Measurements from ENCODE around the gene MCUB. TPM values are rescaled to one million over a fixed set of nuclear protein-coding genes. Genes with fewer than 3 reads are reported as not detected.
A peak's percentile ranks its signal among the peaks of the same experiment; 100 is the strongest.

The MCUB gene
- total and polyA plus RNA-seq, 2 of the 13 experiments (the other 11 are each of a cell fraction or from before 2014, with no cell fraction given), result 0.95 to 2.2 TPM

DNA sequence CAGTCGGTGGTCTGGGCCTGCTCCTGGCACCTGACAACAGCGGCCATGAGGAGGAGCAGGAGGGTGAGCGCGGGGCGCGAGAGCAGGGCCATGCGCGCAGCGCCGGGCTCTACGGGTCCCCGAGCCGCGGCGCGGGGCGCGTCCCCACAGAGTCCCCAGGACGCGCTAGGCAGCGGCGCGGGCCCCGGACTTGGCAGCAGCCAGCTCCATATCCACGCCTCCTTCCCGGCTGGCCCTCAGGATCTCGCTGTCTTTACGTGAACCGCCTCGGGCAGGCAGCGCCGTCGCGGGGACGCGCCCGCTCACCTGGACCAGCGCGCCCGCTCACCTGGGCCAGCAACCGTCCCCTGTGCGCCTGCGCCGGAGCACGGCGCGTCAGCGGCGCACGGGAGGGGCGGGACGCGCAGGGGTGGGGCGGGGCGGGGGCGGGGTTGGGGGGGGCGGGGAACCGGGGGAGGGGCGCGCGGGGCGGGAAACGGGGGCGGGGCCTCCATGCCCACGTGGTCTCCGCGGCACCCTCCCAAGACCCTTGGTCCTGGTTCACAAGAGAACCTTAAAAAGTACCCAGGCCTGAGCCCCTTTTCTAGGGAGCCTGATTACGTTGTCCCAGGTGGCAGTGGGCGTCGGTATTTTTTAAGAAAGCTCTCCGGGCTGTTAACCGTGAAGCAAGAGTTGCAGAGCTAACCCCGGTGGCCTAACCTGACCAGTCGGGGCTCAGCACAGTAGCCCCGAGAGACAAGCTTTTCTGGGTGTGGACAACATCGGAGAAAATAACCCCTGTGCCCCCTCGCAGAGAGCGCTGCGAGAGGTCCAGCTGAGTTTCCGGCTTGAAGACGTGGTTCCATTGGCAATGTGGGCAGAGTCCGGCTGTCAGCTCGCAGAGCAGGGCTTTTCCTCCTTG, 169.9 kb downstream of the MCUB start, which contains the start of gene PLA2G12A (continued):
- TF ChIP-seq ZNF232 (CRISPR knock-in tag; IDR thresholded peaks at IDR 0.05; ENCODE audit: borderline replicate concordance), result 0 out of 2 replicates have a peak, but pooled peaks have one; percentile 71
- no peak for TF ChIP-seq ZNF329 (CRISPR knock-in tag; IDR thresholded peaks at IDR 0.05; ENCODE audit: low read depth)
- no peak for TF ChIP-seq ZNF713 (CRISPR knock-in tag; IDR thresholded peaks at IDR 0.05)
- no peak for TF ChIP-seq MBNL3 (CRISPR knock-in tag; conservative IDR thresholded peaks at IDR 0.05)
- TF ChIP-seq ARNT2 (CRISPR knock-in tag; IDR thresholded peaks at IDR 0.05; ENCODE audit: low read depth), result no peak
- peak; percentile 89 for TF ChIP-seq ZNF607 (CRISPR knock-in tag; IDR thresholded peaks at IDR 0.05; ENCODE audit: borderline replicate concordance)
- no peak for TF ChIP-seq RFX5 (IDR thresholded peaks at IDR 0.05; ENCODE audit: low read depth, low read length)
- TF ChIP-seq ZNF703 (CRISPR knock-in tag; IDR thresholded peaks at IDR 0.05; ENCODE audit: borderline replicate concordance), result no peak
- no peak for TF ChIP-seq ZBTB8A (CRISPR knock-in tag; IDR thresholded peaks at IDR 0.05; ENCODE audit: borderline replicate concordance, low read depth)
- peak; percentile 92 for TF ChIP-seq TMF1 (CRISPR knock-in tag; IDR thresholded peaks at IDR 0.05; ENCODE audit: low read depth)
- no peak for TF ChIP-seq ZNF282 (IDR thresholded peaks at IDR 0.05; ENCODE audit: partially characterized antibody)
- TF ChIP-seq TRAFD1 (CRISPR knock-in tag; IDR thresholded peaks at IDR 0.05; ENCODE audit: borderline replicate concordance), result no peak
- 0 out of 2 replicates have a peak, but pooled peaks have one; percentile 34 for TF ChIP-seq SMYD3 (CRISPR knock-in tag; IDR thresholded peaks at IDR 0.05)
- TF ChIP-seq, protein P1, sequence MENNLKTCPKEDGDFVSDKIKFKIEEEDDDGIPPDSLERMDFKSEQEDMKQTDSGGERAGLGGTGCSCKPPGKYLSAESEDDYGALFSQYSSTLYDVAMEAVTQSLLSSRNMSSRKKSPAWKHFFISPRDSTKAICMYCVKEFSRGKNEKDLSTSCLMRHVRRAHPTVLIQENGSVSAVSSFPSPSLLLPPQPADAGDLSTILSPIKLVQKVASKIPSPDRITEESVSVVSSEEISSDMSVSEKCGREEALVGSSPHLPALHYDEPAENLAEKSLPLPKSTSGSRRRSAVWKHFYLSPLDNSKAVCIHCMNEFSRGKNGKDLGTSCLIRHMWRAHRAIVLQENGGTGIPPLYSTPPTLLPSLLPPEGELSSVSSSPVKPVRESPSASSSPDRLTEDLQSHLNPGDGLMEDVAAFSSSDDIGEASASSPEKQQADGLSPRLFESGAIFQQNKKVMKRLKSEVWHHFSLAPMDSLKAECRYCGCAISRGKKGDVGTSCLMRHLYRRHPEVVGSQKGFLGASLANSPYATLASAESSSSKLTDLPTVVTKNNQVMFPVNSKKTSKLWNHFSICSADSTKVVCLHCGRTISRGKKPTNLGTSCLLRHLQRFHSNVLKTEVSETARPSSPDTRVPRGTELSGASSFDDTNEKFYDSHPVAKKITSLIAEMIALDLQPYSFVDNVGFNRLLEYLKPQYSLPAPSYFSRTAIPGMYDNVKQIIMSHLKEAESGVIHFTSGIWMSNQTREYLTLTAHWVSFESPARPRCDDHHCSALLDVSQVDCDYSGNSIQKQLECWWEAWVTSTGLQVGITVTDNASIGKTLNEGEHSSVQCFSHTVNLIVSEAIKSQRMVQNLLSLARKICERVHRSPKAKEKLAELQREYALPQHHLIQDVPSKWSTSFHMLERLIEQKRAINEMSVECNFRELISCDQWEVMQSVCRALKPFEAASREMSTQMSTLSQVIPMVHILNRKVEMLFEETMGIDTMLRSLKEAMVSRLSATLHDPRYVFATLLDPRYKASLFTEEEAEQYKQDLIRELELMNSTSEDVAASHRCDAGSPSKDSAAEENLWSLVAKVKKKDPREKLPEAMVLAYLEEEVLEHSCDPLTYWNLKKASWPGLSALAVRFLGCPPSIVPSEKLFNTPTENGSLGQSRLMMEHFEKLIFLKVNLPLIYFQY (CRISPR knock-in tag; IDR thresholded peaks at IDR 0.05; ENCODE audit: borderline replicate concordance), result no peak
- no peak for TF ChIP-seq PRPF4 (IDR thresholded peaks at IDR 0.05; ENCODE audit: low read depth, low read length, poor library complexity, severe bottlenecking)
- TF ChIP-seq ATF6 (CRISPR knock-in tag; conservative IDR thresholded peaks at IDR 0.05), result no peak
